ENCODE measurements around the gene IRF8. TPM values are rescaled to one million over a fixed set of nuclear protein-coding genes. Genes with fewer than 3 reads are reported as not detected.

The IRF8 gene
- total RNA-seq, 1 experiment from 2014 or later = 0.19 TPM

DNA sequence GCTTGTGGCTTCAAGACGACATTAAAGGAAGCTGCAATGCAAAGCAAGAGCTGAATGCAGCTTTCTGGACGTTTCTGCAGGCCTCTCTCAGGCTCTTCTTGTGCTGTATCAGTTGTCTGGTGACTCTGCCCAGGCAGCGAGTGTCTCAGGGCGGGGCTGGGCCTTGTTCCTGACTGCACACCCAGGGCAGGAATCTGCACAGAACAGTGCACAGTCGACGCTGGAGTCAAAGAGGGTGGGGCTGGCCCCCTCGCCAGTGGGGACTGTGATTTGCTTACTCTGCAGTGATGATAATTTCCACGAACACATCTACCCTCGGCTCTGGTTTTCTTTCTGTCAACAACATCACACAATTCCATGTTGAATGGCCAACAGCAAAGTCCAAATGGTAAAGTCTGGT lies 60.7 kb downstream of the IRF8 start:
- no peak overlapping the region for H3K4me3 ChIP-seq (ENCODE audit: low read depth, low read length, poor library complexity, severe bottlenecking)
- no peaks in the 10 kb centered on the region for H3K4me1 ChIP-seq (ENCODE audit: insufficient read depth, low read length, poor library complexity, severe bottlenecking)
- intact Hi-C loops (cut with micrococcal nuclease; ENCODE audit: unreplicated experiment) = no loop called here
- TF ChIP-seq EZH2 (IDR thresholded peaks at IDR 0.05; ENCODE audit: borderline replicate concordance, low read depth, low read length, poor library complexity, severe bottlenecking) = no peak
- TF ChIP-seq, protein P1, sequence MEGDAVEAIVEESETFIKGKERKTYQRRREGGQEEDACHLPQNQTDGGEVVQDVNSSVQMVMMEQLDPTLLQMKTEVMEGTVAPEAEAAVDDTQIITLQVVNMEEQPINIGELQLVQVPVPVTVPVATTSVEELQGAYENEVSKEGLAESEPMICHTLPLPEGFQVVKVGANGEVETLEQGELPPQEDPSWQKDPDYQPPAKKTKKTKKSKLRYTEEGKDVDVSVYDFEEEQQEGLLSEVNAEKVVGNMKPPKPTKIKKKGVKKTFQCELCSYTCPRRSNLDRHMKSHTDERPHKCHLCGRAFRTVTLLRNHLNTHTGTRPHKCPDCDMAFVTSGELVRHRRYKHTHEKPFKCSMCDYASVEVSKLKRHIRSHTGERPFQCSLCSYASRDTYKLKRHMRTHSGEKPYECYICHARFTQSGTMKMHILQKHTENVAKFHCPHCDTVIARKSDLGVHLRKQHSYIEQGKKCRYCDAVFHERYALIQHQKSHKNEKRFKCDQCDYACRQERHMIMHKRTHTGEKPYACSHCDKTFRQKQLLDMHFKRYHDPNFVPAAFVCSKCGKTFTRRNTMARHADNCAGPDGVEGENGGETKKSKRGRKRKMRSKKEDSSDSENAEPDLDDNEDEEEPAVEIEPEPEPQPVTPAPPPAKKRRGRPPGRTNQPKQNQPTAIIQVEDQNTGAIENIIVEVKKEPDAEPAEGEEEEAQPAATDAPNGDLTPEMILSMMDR (conservative IDR thresholded peaks at IDR 0.05; ENCODE audit: low read depth, low read length) = no peak
- peaks cover 7% of the 10 kb centered on the region for H3K27me3 ChIP-seq (replicated peaks; ENCODE audit: insufficient read depth, low read depth, low read length, poor library complexity)
- DNase-seq (ENCODE audit: low spot score) = no peak
- BruUV-seq (replicated peaks) = no TSS peak
- no peaks in the 10 kb centered on the region for H3K9me3 ChIP-seq (ENCODE audit: low read depth, low read length, poor library complexity, severe bottlenecking)
- CTCF ChIA-PET = no interaction called here
- H3K27ac ChIP-seq (ENCODE audit: low read depth, low read length, poor library complexity, severe bottlenecking) = no peak overlapping the region
- H3K36me3 ChIP-seq (ENCODE audit: insufficient read depth, low read length, poor library complexity, severe bottlenecking) = no peaks in the 10 kb centered on the region
- POLR2A ChIA-PET (ENCODE audit: low non-redundant PET) = no interaction called here

DNA sequence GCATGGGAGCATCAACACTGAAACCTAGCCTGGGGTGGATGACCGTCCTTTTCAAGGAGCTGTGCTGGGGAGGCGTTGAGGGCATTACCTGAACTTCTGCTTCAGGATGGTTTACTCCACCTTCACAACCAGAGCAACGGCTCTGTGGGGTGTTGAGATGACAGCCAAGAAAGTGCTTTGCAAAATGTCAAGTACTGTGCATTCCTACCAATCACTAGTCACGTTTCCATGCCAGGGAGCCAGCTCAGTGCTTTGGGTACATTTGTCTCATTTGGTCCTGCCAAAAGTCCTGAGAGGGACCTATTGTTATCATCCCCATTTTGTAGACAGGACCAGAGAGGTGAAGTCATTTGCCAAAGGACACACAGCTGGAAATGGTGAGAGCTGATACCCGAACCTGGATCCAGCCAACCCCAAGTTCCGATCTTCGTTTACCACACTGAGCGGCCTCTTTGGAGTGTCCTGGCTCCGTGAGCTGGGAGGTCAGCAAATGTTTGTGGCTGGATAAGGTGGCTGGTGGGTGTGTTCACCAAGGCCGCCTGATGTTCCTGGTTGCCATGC lies 61.6 kb downstream of the IRF8 start:
- H3K27ac ChIP-seq (ENCODE audit: low read depth, low read length, poor library complexity, severe bottlenecking) = no peak overlapping the region
- BruUV-seq (replicated peaks) = no TSS peak
- ChIA-PET CTCF (no interaction called here), POLR2A (ENCODE audit: low non-redundant PET) (no interaction called here)
- peaks cover 7% of the 10 kb centered on the region for H3K27me3 ChIP-seq (replicated peaks; ENCODE audit: insufficient read depth, low read depth, low read length, poor library complexity)
- no peaks in the 10 kb centered on the region for H3K9me3 ChIP-seq (ENCODE audit: low read depth, low read length, poor library complexity, severe bottlenecking)
- H3K36me3 ChIP-seq (ENCODE audit: insufficient read depth, low read length, poor library complexity, severe bottlenecking) = no peaks in the 10 kb centered on the region
- no peak overlapping the region for H3K4me3 ChIP-seq (ENCODE audit: low read depth, low read length, poor library complexity, severe bottlenecking)
- TF ChIP-seq EZH2 (IDR thresholded peaks at IDR 0.05; ENCODE audit: borderline replicate concordance, low read depth, low read length, poor library complexity, severe bottlenecking) = no peak
- TF ChIP-seq, protein P1 (conservative IDR thresholded peaks at IDR 0.05; ENCODE audit: low read depth, low read length) = no peak
- H3K4me1 ChIP-seq (ENCODE audit: insufficient read depth, low read length, poor library complexity, severe bottlenecking) = no peaks in the 10 kb centered on the region
- intact Hi-C loops (cut with micrococcal nuclease; ENCODE audit: unreplicated experiment) = no loop called here
- no peak for DNase-seq (ENCODE audit: low spot score)

DNA sequence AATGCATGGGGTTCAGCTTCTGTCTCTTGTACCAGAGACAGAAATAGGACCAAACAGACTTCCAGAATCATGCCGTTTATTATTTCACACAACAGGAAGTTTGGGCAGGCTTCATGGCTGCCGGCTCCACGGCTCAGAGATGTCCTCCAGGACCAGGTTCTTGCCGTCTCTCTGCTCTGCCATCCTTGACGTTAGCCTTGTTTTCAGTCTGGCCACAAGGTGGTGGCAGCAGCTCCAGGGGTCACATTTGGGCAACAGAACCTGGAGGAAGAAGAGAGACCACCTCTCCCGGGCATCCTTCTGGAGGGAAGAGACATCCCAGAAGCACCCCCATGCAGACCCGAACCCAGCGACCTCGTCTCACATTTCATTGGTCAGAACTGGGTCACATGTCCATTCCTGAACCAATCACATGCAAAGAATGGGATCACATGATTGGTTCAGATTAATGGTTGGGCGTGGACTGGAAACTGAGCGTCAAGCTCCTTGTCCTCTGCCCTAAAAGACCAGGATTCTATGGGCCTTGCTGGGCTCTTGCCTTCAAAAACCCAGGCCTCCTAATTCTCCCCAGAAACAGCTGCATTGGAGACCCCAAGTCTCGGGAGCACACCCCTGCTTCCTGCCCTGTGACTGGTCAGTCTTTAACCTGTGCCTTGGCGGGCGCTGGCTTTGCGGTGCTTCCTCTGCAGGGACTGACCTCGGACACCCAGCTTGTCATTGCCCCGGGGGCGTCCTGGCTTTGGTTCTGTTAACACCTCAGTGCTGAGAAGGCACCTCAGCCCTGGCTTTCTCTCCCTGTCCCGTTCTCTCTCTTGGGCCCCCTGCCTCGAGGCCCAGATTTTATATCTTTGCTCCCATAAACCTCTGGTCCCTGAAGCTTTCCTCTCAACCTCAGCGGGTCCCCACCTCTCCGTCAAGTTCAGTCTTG lies 63.3 kb downstream of the IRF8 start:
- BruUV-seq (replicated peaks) = no TSS peak
- H3K4me1 ChIP-seq (ENCODE audit: insufficient read depth, low read length, poor library complexity, severe bottlenecking) = no peaks in the 10 kb centered on the region
- H3K27me3 ChIP-seq (replicated peaks; ENCODE audit: insufficient read depth, low read depth, low read length, poor library complexity) = peaks cover 8% of the 10 kb centered on the region
- CTCF ChIA-PET = interaction anchor here (0.6 kb wide), 1 partner anchor 25 kb away, joined by 3 read pairs; no protein-coding TSS in a partner anchor
- H3K36me3 ChIP-seq (ENCODE audit: insufficient read depth, low read length, poor library complexity, severe bottlenecking) = no peaks in the 10 kb centered on the region
- no peak overlapping the region for H3K4me3 ChIP-seq (ENCODE audit: low read depth, low read length, poor library complexity, severe bottlenecking)
- no peak overlapping the region for H3K27ac ChIP-seq (ENCODE audit: low read depth, low read length, poor library complexity, severe bottlenecking)
- POLR2A ChIA-PET (ENCODE audit: low non-redundant PET) = no interaction called here
- no peak for DNase-seq (ENCODE audit: low spot score)
- TF ChIP-seq, protein P1 (conservative IDR thresholded peaks at IDR 0.05; ENCODE audit: low read depth, low read length) = no peak
- no peak for TF ChIP-seq EZH2 (IDR thresholded peaks at IDR 0.05; ENCODE audit: borderline replicate concordance, low read depth, low read length, poor library complexity, severe bottlenecking)
- intact Hi-C loops (cut with micrococcal nuclease; ENCODE audit: unreplicated experiment) = no loop called here
- no peaks in the 10 kb centered on the region for H3K9me3 ChIP-seq (ENCODE audit: low read depth, low read length, poor library complexity, severe bottlenecking)

All from A673 (cell line).